Measurements from ENCODE around the gene BSCL2.
A peak's percentile ranks its signal among the peaks of the same experiment; 100 is the strongest.
"Not testable (repeated sequence)": the region's sequence is repeated elsewhere in the genome, so short reads cannot be mapped to it uniquely, and the experiment has no call there.

Gene BSCL2

DNA sequence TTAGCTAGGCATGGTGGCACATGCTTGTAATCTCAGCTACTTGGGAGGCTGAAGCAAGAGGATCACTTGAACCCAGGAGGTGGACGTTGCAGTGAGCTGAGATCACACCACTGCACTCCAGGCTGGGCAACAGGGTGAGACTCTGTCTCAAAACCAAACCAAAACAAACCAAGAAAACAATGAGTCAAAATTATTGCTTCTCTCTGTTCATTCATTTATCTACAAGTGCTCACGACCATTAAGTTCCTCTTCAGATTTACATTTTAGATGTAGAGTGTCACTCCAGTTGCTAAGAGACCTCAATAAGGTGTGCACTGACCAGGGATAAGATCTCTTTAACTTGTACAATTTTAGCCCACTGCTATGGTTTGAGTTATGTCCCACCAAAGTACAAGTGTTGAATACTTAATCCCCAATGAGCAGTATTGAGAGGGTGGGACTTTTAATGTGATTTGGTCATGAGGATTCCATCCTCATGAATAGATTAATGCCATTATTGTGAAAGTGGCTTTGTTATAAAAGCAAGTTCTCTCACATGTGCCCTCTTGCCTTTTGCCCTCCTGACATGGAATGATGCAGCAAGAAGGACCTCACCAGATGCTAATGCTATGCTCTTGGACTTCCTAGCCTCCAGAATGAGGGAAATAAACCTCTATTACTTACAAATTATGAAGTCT is 12.2 kb upstream of the BSCL2 start:
- no peak for DNase-seq (ENCODE audit: low read depth, low spot score)

DNA sequence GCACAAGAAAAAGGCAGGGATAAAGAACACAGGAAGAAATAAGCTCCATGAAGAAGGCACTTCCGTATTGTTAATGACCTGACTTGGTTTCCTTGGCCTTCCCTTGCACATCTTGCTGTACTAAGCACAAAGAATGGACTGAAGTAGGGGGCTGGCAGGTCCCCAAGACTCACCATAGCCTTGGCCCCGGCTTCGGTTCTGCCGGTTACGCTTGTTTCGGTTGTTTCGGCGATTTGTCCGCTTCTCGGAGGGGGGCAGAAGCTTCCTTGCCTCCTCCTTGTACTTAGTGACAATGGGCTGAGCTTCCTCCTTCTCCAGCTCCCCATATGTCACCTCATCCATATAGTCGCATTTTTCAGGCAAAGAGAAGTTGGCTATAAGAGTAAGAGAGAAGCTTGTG is 9.6 kb upstream of the BSCL2 start:
- no peak for DNase-seq (ENCODE audit: low read depth, low spot score)

DNA sequence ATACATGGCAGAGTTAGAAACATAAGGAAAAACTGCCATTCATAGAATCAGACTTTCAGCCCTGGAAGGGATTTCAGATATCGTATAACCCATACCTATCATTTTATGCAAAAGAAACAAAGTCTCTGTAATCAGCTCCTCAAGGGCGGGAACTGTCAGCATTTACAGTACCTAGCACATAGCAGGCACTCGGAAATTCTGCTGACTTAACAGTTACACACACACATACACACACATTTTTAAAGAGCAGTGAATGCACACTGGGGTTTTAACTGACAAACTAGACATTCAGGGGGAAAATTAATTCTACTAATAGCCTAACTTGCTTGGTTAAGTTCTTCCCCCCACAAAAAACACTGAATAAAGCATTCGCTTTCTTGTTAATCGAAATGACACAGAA is 9.0 kb upstream of the BSCL2 start:
- DNase-seq (ENCODE audit: low read depth, low spot score) = no peak

DNA sequence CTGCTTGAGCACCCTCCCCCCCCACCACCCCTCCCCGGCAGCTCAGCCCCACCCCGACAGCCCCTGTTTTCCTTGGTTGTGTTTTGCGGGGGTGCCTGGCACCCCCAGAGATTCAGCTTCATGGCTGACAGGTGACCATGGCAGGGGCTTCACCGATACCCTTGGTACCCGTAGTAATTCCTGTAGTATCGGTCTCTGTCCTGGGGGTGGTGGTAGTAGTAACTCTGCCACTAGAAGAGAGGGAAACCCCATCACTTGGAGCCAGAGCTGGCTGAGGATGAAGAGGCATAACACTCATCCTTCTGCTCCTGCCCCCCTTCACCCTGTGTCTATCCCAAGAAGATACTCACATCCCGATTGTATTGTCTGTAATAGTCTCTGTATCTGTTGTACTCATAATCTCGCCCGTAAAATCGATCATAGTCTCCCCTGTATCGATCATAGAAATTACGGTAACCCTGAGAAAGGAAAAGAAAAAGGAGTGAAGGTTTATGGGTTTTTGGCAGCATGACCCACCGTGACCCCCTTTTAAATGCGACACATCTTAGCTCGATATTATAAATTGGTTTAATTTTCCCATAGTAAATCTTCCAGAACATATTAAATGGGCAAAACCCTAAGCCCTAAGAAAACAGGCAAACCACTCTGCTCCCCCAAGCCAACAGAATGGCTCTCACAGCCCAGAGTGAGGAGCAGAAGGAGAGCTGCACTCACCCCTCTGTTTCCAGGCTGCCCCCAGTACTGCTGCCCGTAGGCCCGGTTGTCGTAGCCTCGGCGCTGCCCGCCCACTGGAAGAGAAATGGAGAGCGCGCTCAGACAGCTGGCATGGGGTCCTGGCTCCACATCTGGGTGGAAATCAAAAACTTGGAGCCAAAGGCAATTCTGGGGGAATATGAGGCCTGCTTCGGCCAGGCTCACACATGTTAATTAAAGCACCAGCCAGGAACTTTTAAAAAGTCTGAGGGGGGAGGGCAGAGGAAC is 8.2 kb upstream of the BSCL2 start:
- no peak for DNase-seq (ENCODE audit: low read depth, low spot score)

DNA sequence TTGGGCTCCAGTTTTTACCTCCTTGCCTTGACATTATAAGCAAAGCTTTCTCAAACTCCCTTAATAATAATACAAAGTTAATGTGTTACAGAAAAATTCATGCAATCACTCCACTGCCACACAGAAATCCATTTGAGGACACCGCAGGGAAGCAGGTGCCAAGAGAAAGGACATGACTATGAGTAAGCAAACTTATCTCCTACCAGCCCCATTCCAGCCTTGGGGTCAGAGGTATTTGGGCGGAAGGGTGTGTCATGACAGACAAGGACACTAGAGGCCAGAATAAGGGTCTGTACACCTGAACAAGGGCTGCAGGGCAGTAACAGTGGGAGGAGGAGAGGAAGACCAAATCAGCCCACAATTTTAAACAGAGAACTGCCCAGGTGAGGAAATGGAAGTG is 6.1 kb upstream of the BSCL2 start:
- DNase-seq (ENCODE audit: low read depth, low spot score) = no peak

DNA sequence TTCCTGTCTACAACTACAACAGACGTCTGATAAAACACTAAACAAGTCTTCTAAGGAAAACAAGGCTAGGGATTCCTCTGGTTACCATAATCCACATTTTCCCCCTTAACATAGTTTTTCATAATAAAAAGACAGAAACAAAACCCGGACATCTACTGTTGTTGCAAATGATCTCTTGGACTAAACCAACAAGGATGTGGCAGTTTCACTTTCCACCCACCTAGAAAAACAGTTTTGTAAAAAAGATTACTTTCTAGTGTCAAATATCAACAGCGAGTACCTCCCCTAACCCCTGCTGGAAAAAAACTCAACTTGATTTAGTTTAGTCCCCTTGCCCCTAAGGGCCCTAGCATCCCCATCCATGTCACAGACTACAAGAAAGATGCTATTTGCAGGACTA is 5.6 kb upstream of the BSCL2 start:
- no peak for DNase-seq (ENCODE audit: low read depth, low spot score)

DNA sequence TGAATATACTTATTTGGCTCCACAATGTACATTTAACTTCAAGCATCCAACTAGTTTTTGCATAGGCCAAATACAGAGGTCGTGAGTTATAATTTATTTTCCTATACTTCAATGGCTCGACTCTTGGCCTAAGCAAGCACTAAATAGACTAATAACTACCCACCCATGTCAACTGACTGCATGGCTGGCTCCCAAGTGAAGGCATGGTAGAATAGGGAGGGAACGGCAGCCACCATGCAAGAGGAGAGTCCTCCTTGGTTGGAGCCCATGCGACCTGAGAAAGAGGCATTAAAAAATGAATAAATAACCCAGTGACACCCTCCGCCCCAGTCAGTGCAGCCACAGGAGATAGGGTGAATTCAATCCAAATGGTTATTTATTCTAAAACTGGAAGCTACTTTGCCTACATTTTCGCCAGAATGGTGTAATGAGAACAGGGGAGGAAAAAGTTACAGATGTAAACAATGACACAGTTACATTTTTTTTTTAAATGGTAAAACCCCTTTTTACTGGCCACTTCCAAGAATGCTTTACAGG is 5.1 kb upstream of the BSCL2 start:
- no peak for DNase-seq (ENCODE audit: low read depth, low spot score)

DNA sequence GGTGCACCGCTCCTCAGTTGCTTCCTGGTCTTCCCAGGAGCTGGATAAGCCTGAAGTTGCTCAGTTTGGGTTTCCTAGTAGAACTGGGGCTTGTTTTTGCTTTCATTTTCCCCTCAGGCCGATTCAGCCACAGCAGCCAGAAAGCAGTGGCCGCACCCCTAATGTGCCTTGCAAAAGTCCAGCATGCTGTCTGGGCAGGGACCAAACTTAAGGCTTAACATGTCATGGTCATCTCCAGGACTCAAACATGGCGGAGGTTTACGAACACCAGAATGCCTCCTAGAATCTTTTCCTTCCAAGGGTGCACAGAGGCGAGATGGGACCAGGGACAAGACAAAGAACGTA is 2.7 kb upstream of the BSCL2 start:
- DNase-seq (ENCODE audit: low read depth, low spot score) = no peak

DNA sequence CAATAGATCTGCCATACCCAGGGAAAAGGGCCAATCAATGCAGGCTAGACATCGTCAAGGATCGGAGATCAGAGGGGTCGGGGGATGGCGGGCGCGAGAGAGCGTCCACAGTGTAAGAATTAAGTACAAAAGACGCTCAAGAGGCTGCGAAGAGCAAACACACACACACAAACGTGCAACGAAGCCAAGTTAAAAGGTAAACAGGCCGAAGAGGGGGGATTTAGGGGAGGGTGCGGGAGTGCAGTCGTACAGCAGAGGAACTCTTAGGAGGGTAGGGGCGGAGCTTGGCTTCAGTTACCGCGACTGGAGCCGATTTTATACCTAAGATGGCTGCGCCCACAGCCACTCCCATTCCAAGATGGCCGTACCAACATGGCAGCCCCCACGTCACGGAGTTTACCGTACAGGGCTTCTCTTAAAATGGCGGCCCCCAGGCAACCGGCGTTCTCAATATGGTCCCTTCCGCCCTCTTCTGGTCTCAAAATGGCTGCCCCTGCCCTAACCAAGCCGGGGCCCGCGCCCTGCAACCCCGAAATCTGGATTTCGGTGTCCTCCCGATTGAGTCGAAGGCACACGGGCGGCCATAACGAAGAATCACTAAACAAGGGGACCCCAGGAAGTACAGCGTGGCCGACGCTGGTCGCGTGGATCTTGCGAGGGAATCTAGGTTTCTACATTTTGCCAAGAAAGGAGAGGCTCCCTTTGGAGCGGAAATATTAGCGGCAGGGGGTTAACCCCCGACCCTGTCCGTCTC is 2.2 kb upstream of the BSCL2 start:
- peak; percentile 91 for DNase-seq (ENCODE audit: low read depth, low spot score)

DNA sequence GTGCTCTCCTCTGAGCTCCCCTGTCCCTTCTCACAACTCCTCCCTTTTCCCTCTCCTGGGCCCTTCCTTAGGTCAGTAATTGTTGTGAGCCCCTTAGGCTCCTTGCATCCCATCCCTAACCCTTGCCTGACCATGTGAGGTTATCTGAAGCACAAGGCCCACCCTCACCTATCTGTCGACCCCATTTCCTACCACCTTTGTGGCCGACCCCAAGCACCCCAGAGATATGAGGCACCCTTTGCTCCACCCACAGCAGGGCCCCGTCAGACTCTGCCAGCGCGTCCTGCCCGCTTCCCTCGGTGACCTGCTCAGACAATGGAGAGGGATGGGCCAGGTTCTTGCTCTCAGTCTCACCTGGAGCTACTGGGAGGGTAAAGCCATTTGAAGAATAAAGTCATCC is 1.6 kb upstream of the BSCL2 start:
- DNase-seq (ENCODE audit: low read depth, low spot score) = no peak

DNA sequence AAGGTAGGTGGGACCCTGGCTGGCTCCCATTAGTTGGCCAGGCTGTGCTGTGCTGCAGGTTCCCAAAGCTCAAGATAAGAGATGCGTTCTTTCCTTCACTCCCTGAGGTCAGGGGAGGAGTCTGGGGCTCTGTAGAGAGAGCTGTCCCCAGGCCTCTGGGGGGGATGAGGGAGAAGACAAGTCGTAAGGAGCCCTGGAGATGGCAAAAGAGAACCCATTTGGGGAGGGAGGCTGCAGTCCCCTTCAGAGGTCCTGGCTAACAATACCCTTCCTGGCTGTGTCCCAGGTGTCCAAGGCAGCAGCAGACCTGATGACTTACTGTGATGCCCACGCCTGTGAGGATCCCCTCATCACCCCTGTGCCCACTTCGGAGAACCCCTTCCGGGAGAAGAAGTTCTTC is 1.2 kb upstream of the BSCL2 start:
- no peak for DNase-seq (ENCODE audit: low read depth, low spot score)

DNA sequence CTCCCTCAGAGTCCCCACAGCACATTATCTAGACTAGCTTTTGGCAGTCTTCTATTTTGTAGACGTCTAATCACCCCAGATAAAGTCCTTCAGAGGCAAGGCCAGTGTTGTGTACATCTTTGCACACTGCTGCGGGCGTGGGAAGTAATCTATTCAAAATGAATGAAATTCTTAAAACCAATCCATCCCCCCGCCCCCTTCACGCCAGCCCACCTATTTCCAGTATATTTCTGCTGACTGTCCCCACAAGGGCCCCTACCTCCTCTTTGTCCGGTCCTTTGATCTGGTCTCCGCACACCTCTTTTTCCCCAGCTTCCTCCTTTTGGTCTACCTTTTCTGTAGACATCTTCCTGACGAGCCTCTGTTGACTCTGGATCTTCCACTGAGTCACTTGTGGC is 375 bp downstream of the BSCL2 start:
- DNase-seq (ENCODE audit: low read depth, low spot score) = no peak

DNA sequence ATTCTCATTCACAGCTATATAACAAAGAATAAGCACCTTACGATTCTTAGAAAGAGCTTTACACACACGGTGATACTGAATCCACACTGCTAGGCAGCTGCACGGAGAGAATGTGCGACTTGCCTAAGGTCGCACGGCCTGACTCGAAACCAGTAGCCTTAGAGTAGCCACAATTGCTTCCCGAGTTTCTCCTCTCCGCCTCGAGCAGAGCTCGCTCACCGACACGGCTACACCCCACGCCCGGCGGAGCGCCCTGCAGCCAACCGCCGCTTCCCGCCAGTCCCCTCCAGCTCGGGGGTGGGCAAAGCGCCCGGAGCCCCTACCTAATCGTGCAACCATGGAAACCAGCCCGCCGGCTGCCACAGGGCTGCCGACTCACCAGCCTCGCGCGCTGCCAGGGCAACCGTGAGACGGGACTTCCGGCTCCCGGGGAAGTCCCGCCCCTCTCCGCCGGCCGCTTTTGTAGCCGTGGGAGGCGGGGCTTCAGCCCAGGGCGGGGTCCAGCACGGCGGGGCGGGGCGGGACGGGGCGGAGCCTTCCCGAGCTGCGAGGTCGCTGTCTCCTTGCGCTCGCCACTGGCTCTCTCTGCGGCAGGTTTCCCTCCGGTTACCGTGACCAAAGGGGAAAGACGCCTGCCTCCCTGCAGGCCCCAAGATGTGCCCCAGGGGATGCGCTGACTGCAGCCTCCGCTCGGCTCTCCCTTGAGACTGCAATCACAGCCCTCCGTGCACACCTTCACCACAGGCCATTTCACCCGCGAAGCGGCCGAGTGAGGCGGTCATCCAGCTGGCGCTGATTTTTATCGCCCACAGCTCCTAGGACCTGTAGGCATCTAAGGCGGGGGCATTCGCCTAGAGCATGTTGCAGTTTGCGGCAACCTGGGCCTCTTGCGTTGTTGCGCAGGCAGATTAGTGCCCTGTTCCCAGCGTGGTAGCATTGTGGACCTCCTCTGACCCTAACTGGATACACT is 1.1 kb downstream of the BSCL2 start:
- peak; percentile 58 for DNase-seq (ENCODE audit: low read depth, low spot score)

DNA sequence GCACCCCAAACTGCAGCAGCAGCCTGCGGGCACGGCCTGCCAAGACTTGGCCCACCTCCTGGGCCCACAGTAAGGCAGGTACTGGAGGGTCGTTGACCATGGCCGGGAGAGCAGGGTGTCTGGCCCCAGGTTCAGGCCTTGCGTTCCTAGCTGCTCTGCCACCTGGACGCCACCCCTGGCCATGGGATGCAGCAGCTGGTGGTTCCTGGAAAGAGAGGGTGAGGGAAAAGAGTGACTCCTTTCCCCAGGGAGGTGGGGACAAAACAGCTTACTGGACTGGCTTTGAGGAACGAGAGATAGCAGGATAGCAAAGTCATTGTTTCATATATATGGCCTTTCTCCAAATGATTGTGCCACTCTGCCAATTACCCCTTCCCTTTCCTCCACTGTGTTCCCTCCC is 1.8 kb downstream of the BSCL2 start:
- no peak for DNase-seq (ENCODE audit: low read depth, low spot score)

DNA sequence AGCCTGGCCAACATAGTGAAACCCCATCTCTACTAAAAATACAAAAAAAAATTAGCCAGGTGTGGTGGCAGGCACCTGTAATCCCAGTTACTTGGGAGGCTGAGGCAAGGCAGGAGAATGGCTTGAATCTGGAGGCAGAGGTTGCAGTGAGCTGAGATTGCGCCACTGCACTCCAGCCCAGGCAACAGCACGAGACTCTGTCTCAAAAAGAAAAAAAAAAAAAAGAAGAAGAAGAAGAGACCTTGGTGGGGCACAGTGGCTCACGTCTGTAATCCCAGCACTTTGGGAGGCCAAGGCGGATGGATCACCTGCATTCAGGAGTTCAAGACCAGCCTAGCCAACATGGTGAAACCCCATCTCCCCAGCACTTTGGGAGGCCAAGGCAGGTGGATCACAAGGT is 3.3 kb downstream of the BSCL2 start:
- DNase-seq (ENCODE audit: low read depth, low spot score) = not testable (repeated sequence)

DNA sequence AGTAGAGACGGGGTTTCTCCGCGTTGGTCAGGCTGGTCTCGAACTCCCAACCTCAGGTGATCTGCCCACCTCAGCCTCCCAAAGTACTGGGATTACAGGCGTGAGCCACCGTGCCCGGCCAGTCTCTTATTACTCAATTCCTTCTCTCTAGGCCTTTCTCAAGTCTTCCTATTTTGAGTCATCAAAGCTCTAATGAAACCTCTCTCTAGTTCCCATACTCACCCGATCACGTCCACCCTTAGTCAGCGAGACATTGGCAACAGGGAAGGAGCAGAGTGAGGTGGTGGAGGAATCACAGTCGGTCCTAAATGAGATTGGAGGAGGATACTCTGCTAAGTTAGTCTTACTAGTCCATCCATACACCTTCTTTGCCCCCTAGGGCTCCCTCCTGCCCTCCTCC is 5.0 kb downstream of the BSCL2 start:
- DNase-seq (ENCODE audit: low read depth, low spot score) = no peak

DNA sequence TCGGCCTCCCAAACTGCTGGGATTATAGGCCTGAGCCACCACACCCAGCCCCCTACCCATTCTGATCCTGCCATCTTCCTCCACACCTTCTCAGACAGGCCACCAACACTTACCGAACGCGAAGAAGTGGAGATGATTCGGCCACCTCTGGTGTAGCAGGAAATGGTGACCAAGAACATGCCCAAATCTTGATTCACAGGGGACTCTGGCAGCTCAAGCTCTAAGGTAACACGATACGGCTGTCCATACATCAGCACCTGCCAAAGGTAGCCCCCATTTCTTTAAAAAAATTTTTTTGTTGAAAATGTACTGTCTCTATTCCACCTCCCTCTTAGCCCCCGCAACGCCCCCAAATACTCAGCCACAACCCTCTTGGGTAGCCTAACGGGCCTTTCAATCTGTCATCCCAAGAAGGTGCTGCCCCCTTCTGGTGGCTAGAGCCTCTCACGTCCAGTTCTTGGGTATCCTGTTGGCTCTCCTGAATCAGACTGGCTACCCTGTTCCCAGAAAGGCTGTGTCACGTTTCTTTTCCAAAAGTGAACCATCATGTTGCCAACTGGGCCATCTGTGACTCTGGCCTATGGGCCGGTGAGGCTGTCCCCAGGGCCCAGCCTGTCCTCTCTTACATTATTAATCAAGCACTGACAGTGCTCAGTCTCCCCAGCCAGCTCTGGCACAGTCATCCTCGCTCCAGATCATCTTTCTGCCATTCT is 12.6 kb downstream of the BSCL2 start:
- DNase-seq (ENCODE audit: low read depth, low spot score) = no peak

DNA sequence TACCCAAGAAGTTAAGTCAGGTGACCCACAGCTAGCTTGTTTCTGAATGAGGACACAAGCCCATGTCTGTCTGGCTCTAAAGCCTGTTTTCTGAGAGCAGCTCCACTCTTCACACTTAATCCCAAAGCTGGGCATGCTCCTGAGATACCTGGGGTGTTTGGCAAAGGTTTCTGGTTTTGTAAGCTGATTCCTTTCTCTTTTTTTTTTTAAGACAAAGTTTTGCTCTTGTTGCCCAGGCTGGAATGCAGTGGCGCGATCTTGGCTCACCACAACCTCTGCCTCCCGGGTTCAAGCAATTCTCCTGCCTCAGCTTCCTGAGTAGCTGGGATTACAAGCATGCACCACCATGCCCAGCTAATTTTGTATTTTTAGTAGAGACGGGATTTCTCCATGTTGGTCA is 13.6 kb downstream of the BSCL2 start:
- not testable (repeated sequence) for DNase-seq (ENCODE audit: low read depth, low spot score)

DNA sequence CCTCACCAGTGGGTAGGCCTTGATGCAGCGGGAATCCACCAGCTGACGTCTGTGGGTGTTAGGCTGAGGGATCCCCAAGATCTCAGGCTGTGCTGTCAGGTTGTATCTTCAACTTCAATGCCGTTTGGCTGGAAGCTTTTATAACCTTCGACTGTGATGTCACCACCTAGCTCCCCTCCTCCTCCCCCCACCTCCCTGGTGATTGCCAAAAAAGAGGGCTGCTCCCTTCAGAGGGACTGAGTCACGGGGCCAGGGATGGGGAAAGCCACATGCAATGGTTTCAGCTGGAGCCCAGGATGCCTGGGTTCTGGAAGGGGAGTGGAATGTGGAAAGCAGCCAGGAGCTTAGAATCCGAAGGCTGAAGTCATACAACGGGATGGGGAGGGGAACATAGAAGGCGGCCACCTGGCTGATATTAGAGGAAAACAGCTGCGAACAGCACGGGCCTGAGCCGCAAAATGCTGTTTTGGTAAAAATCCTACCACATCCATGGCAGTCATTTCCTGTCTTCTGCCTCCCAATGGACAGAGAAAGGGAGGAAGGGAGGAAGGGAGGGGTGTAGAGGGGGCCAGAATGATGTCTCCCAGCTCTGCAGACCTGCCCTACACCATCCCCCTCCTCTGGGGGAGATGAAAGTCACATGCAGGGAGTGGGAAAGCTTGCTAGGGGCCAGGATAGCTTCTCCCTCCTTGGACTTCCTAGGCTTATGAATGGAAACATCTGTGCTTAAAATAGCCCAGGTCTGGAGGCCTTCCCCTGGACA is 17.6 kb downstream of the BSCL2 start, which contains the start of gene LRRN4CL:
LRRN4CL (minus strand) TSS at position 110 of the 763 bp plus-strand sequence. CDS start 1,022 bp downstream, outside the sequence.
- no peak for DNase-seq (ENCODE audit: low read depth, low spot score)
